K562 (cell line): ENCODE measurements around the gene SLC13A4. TPM values are rescaled to one million over a fixed set of nuclear protein-coding genes. Genes with fewer than 3 reads are reported as not detected.

ENCODE experiments used
- CUX1 ChIP-seq: fragments of 200-800 bp; sonication (Bioruptor generic); IDR thresholded peaks from 2 replicates; pipeline ENCODE4 v1.6.1; 2016; ENCODE audit warnings: missing genetic modification characterization, missing compliant biosample characterization
- FOS ChIP-seq: IDR thresholded peaks from 3 replicates; pipeline ENCODE4 v1.6.1; 2011; ENCODE audit not compliant: insufficient read length; ENCODE audit errors: extremely low read depth
- MYNN ChIP-seq, 2 experiments: sonication (generic); formaldehyde crosslinking in 1 of 2; IDR thresholded peaks; 2 replicates each; pipeline versions ENCODE4 v1.5.0 to v1.6.1; 2016 to 2020; ENCODE audit warnings: antibody characterized with exemption in 1 of 2, missing genetic modification reagents in 1 of 2
- SMARCE1 ChIP-seq: fragments of 450-650 bp; IDR thresholded peaks from 2 replicates; pipeline ENCODE4 v1.7.1; 2016; ENCODE audit warnings: mild to moderate bottlenecking
- TCF3 ChIP-seq: sonication (generic); formaldehyde crosslinking; IDR thresholded peaks from 2 replicates; pipeline ENCODE4 v1.4.0; 2020; ENCODE audit warnings: mild to moderate bottlenecking, missing genetic modification reagents
- UBTF ChIP-seq, 2 experiments: IDR thresholded peaks; 2 replicates each; pipeline ENCODE4 v1.6.1; 2012; ENCODE audit warnings: improper control_type of control experiment in 2 of 2, low read depth in 2 of 2, low read length in 2 of 2, borderline replicate concordance in 1 of 2
- ZBTB2 ChIP-seq: fragments of 450-650 bp; IDR thresholded peaks from 2 replicates; pipeline ENCODE4 v1.6.1; 2016; ENCODE audit warnings: antibody characterized with exemption
- ZNF57 ChIP-seq: fragments of 450-650 bp; formaldehyde crosslinking; IDR thresholded peaks from 2 replicates; pipeline ENCODE4 v1.4.0; 2020; ENCODE audit warnings: mild to moderate bottlenecking, moderate library complexity
- polyA plus RNA-seq, 8 experiments: library from polyadenylated mRNA; depleted of rRNA in 4 of 8; stranded (reverse) in 5 of 8; unstranded in 3 of 8; fragments of >200 nt; fragmentation: Nextera tagmentation in 2 of 8; fragmentation: Illumina TruSeq in 1 of 8; extraction: Ambion mirVana in 2 of 8; extraction: Trizol in 1 of 8; gene quantifications; 2 replicates each; pipeline versions ENCODE4 v1.2.1 to v1.2.3, GENCODE V29; 2011 to 2014; ENCODE audit warnings: inconsistent platforms in 1 of 8, missing spikeins in 1 of 8
- total RNA-seq, 7 experiments: library from RNA; depleted of rRNA in 6 of 7; stranded (reverse); fragments of >200 nt in 6 of 7; fragmentation: Illumina TruSeq in 2 of 7; extraction: Trizol in 2 of 7; gene quantifications; 2 replicates each; pipeline versions ENCODE4 v1.2.1 to v1.2.3, GENCODE V29; 2011 to 2021; ENCODE audit warnings: low replicate concordance in 1 of 7

Gene SLC13A4
- total and polyA plus RNA-seq, 9 of the 15 experiments (the other 6 are each of a cell fraction or from before 2014, with no cell fraction given) = 0.11 to 1.0 (median 0.36) TPM

- no peak for TF ChIP-seq UBTF (IDR thresholded peaks at IDR 0.05; ENCODE audit: borderline replicate concordance in 1 of 2, low read depth in 2 of 2, low read length in 2 of 2)
- TF ChIP-seq ZBTB2 = no peak
- TF ChIP-seq TCF3 (CRISPR knock-in tag) = peak; percentile 24; the same call in 1 of the 2 replicates
- TF ChIP-seq ZNF57 = no peak
- TF ChIP-seq FOS = no peak
- TF ChIP-seq MYNN (IDR thresholded peaks at IDR 0.05) = no peak
- no peak for TF ChIP-seq MYNN (CRISPR knock-in tag; IDR thresholded peaks at IDR 0.05)
- TF ChIP-seq CUX1 = no peak
- TF ChIP-seq SMARCE1 = 0 out of 2 replicates have a peak, but pooled peaks have one; percentile 26
These were observed 74.5 kb downstream of the SLC13A4 start (continued) for GRCh38 chr7:135653340-135654080.
